Left lung (tissue), 10 donors: ENCODE results near the gene NEDD9. TPM values are rescaled to one million over a fixed set of nuclear protein-coding genes. Genes with fewer than 3 reads are reported as not detected.

Experiments
- ATAC-seq: fragments of 200-7000 bp; cut with Tn5 transposase; one replicate; pipeline ENCODE4 v1.9.1; 2020; ENCODE audit warnings: moderate library complexity
- DNase-seq, 4 donors: peaks; one replicate each; pipeline ENCODE4 v3.0.0-alpha.2; 2013 to 2020
- H3K27ac ChIP-seq, 2 donors: fragments of 200-600 bp; sonication (generic) in 1 of 2; one replicate each; pipeline versions ENCODE4 v1.5.0 to v1.8.0; 2020 to 2021
- H3K27me3 ChIP-seq, 2 donors: fragments of 200-600 bp; sonication (generic) in 1 of 2; one replicate each; pipeline versions ENCODE4 v1.5.0 to v1.8.0; 2020 to 2021
- H3K36me3 ChIP-seq, 2 donors: fragments of 200-600 bp; sonication (generic) in 1 of 2; one replicate each; pipeline versions ENCODE4 v1.5.0 to v1.8.0; 2020 to 2021
- H3K4me1 ChIP-seq, 2 donors: fragments of 200-600 bp; one replicate each; pipeline ENCODE4 v1.8.0; 2021
- H3K4me3 ChIP-seq, 2 donors: fragments of 200-600 bp; sonication (generic) in 1 of 2; one replicate each; pipeline versions ENCODE4 v1.5.0 to v1.8.0; 2020 to 2021; ENCODE audit warnings: mild to moderate bottlenecking in 1 of 2
- H3K9me3 ChIP-seq, 2 donors: fragments of 200-600 bp; sonication (generic) in 1 of 2; one replicate each; pipeline versions ENCODE4 v1.5.0 to v1.8.0; 2020 to 2021
- intact Hi-C, 2 donors: fragments of 100-400 bp; cut with DNase I; formaldehyde crosslinking; loops; one replicate each; pipeline versions ENCODE4 v1.11.2 to v1.14.2; 2022
- polyA plus RNA-seq, 6 donors: library from polyadenylated mRNA; unstranded; fragments of 120-200 nt; gene quantifications; one replicate each; pipeline ENCODE4 v1.2.1, GENCODE V29; 2013; ENCODE audit not compliant: insufficient read length in 6 of 6
- total RNA-seq, 2 donors: library from RNA; stranded (reverse); fragmentation: NEBNext Ultra II Directional; extraction: Animal tissue kit (Norgen Biotek cat#: 25700); gene quantifications; one replicate each; pipeline ENCODE4 v1.2.1, GENCODE V29; 2021
- TF ChIP-seq, protein P1 (sequence below), 2 donors: fragments of 200-600 bp; sonication (generic) in 1 of 2; IDR thresholded peaks; one replicate each; pipeline versions ENCODE4 v1.5.0 to v1.8.0; 2021; ENCODE audit warnings: antibody characterized with exemption in 2 of 2
- donor health status: DM: no; HTN: yes; CAD: no.
- donor health status: DM: no; HTN: no; CAD: no.

The NEDD9 gene
- total and polyA plus RNA-seq, 8 donors: 54.3 to 193 (median 59.5) TPM

DNA sequence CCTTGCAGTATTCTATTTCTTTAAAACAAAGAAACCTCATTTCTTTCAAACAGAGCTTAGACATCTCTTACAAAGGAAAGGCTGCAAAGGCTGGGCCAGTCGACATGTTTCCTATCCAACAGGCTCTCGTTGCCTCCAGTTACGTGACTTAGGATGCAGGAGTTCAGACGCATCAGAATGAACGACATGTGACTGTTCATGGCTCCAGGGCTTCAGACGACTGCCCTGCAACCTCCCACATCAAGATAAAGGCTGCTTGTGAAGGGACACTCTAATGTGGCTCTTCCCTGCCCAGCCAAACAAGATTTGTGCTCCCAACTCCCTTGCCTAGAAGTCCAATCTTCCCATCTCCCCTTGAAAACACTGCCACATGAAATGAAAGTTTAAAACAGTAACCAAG lies 14.3 kb upstream of the NEDD9 start:
- Histone ChIP-seq H3K27me3 (no peaks in the 10 kb centered on the region), H3K36me3 (no peaks in the 10 kb centered on the region), H3K9me3 (no peaks in the 10 kb centered on the region), H3K27ac (no peak overlapping the region), H3K4me1 (peaks cover 7 to 12% of the 10 kb centered on the region in 2 donors), H3K4me3 (no peak overlapping the region)
- intact Hi-C loops: no loop called here
- TF ChIP-seq, protein P1, sequence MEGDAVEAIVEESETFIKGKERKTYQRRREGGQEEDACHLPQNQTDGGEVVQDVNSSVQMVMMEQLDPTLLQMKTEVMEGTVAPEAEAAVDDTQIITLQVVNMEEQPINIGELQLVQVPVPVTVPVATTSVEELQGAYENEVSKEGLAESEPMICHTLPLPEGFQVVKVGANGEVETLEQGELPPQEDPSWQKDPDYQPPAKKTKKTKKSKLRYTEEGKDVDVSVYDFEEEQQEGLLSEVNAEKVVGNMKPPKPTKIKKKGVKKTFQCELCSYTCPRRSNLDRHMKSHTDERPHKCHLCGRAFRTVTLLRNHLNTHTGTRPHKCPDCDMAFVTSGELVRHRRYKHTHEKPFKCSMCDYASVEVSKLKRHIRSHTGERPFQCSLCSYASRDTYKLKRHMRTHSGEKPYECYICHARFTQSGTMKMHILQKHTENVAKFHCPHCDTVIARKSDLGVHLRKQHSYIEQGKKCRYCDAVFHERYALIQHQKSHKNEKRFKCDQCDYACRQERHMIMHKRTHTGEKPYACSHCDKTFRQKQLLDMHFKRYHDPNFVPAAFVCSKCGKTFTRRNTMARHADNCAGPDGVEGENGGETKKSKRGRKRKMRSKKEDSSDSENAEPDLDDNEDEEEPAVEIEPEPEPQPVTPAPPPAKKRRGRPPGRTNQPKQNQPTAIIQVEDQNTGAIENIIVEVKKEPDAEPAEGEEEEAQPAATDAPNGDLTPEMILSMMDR (IDR thresholded peaks at IDR 0.05): no peak
- DNase-seq (no peak), ATAC-seq (no peak)

DNA sequence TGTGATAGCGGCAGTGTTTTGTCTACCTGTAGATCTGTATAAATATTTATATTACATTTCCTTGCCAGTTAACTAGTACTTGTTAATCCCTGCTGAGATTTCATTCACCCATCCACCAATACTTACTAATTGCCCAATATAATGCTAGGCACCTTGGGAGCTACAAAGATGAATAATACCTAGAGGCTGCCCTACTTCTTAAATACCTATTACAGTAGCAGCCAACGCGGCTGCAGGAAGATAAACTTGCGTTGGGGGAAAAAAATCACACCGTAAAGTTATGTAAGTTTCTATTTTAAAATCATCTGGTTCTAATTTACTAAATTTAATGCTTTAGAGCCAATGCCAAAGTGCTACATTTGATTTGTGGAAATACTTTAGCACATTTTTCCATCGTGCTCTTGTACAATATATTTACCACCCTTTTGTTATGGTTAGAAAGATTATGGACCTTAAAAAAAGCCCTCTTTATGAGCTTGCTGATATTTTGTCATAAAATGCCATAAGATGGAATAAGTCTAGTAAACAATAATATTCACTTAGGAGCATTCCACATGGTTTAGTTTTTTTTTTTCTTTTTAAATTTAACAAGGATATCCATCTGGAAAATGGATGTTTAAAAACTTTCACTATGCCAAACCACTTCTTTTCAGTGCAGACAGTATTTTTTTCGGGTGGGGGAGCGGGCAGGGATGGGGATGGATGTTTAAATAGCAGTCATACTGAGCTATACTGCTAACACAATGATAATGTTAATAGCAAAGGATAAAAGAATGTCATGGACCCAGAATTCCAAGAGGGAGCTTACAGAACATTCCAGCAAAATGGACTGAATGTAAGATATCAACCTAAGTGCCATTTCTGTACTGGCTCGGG lies 13.2 kb upstream of the NEDD9 start:
- intact Hi-C loops: no loop called here
- no peak overlapping the region for H3K4me3 ChIP-seq
- ATAC-seq (no peak), DNase-seq (no peak)
- peaks cover 5 to 6% of the 10 kb centered on the region in 2 donors for H3K4me1 ChIP-seq
- H3K27ac ChIP-seq: no peak overlapping the region
- no peaks in the 10 kb centered on the region for H3K9me3 ChIP-seq
- TF ChIP-seq, protein P1 (IDR thresholded peaks at IDR 0.05): no peak
- H3K27me3 ChIP-seq: no peaks in the 10 kb centered on the region
- H3K36me3 ChIP-seq: no peaks in the 10 kb centered on the region

DNA sequence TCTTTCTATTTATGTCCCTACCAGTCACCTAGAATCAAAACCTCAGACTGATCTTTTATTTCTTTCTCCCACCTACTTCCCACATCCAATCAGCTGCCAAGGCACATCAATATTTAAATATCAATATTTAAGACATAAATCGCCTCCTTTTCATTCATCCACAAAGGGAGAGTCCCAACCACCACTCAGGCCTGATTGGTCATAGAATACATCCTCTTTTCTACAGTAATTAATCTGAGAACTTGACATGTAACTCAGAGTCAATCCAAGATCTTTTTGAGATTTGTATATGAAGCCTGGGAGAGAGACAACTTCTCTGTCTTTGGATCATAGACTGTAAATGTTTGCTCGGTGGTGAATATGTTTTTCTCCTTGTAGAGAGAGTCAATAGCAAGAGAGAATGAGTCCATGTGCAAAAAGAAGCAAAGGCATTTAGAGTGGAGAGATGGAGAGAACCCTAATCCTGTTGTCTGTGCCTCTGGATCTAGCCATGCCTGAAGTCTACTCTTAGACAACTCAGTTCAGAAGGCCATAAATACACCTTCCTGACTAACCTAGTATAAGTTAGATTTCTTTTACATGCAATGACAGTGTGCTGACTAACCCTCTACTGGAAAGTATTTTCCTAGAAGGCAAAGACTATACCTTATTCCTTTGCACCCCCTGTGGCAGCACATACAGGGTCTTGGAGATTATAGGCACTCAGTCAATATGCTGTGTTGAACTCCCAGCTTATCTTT lies 12.1 kb upstream of the NEDD9 start:
- Histone ChIP-seq H3K36me3 (no peaks in the 10 kb centered on the region), H3K27me3 (no peaks in the 10 kb centered on the region), H3K27ac (no peak overlapping the region), H3K4me3 (no peak overlapping the region), H3K4me1 (peaks cover 5 to 6% of the 10 kb centered on the region in 2 donors), H3K9me3 (no peaks in the 10 kb centered on the region)
- DNase-seq (no peak), ATAC-seq (no peak)
- intact Hi-C loops: no loop called here
- TF ChIP-seq, protein P1 (IDR thresholded peaks at IDR 0.05): no peak

DNA sequence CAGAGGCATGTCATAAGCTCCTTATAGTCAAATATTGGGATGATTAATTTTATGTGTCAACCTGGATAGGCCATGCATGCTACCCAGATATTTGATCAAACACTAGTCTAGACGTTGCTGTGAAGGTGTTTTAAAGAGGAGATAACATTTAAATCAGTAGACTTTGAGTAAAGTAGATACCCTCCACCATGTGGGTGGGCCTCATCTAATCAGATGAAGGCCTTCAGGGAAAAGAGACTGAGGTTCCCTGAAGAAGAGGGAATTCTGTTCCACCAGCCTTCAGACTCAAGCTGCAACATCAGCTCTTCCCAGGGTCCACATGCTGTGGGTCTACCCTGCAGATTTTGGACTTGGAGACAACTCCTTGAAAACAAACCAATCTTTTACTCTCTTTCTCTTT lies 11.4 kb upstream of the NEDD9 start:
- DNase-seq (no peak), ATAC-seq (no peak)
- Histone ChIP-seq H3K27me3 (no peaks in the 10 kb centered on the region), H3K9me3 (no peaks in the 10 kb centered on the region), H3K36me3 (no peaks in the 10 kb centered on the region), H3K27ac (no peak overlapping the region), H3K4me3 (no peak overlapping the region), H3K4me1 (peaks cover 5 to 6% of the 10 kb centered on the region in 2 donors)
- TF ChIP-seq, protein P1 (IDR thresholded peaks at IDR 0.05): no peak
- intact Hi-C loops: no loop called here

DNA sequence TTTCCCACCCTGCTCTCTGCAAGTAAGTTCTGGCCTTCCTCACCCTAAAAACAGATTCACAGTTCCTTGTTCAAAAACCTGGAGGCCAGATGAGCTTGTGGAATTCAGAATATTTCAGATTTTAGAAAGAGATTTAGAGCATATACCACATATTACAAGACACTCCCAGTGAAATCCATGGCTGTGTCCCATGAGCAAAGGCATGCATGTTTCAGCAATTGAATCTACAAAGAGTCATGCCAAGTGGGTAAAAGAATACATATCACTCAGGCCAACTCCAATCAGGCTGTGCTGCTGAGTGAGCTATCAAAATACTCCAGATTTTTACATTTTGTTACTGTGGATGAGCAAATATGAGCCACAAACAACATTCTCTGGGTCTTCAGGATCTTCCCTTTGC lies 10.2 kb upstream of the NEDD9 start:
- DNase-seq: no peak
- no peak overlapping the region for H3K27ac ChIP-seq

More for the DNA sequence above, 10.2 kb upstream of the NEDD9 start:
- TF ChIP-seq, protein P1 (IDR thresholded peaks at IDR 0.05): no peak
- no peaks in the 10 kb centered on the region for H3K36me3 ChIP-seq
- H3K4me1 ChIP-seq: peaks cover 5 to 6% of the 10 kb centered on the region in 2 donors
- intact Hi-C loops: no loop called here
- no peak for ATAC-seq
- H3K9me3 ChIP-seq: no peaks in the 10 kb centered on the region
- H3K27me3 ChIP-seq: no peaks in the 10 kb centered on the region
- no peak overlapping the region for H3K4me3 ChIP-seq
